A549 (cell line): ENCODE data around the gene HIVEP3. TPM values are rescaled to one million over a fixed set of nuclear protein-coding genes. Genes with fewer than 3 reads are reported as not detected.

Experiments
- ATAC-seq, 2 experiments: fragments of 200-7000 bp in 1 of 2; fragments of >200 bp in 1 of 2; cut with Nextera tagmentation in 1 of 2; cut with Tn5 transposase in 1 of 2; 3 replicates each; pipeline versions ENCODE4 v1.8.0 to v1.9.1; 2018 to 2020; ENCODE audit warnings: mild to moderate bottlenecking in 1 of 2, moderate library complexity in 1 of 2
- CTCF ChIA-PET: fragments of 300-600 bp; sonication (Branson Sonifier 250); formaldehyde crosslinking; extraction: SDS; loops from one replicate; lab custom pipeline; 2021; ENCODE audit warnings: antibody characterized with exemption, inconsistent platforms; lab: Yijun Ruan, JAX
- POLR2A ChIA-PET: fragments of 350-600 bp; formaldehyde crosslinking; extraction: SDS; loops from one replicate; lab custom pipeline; 2021; ENCODE audit warnings: antibody characterized with exemption, inconsistent platforms; lab: Yijun Ruan, JAX
- DNase-seq, 2 experiments: peaks; one replicate each; pipeline versions ENCODE4 v3.0.0 to v3.0.0-alpha.2; 2011 to 2016; ENCODE audit warnings: low read depth in 1 of 2, low spot score in 1 of 2
- FAIRE-seq: peaks from 2 replicates; lab custom pipeline; 2011; peaks lifted over from hg19 to GRCh38; lab: Jason Lieb, UNC
- H3K27ac ChIP-seq, 2 experiments: fragments of >200 bp; sonication (Bioruptor Twin); formaldehyde crosslinking; 3 replicates each; pipeline ENCODE4 v1.5.1; 2016 to 2017
- H3K4me1 ChIP-seq: fragments of >200 bp; sonication (Bioruptor Twin); formaldehyde crosslinking; 3 replicates; pipeline ENCODE4 v1.6.1; 2016
- H3K4me2 ChIP-seq: fragments of >200 bp; sonication (Bioruptor Twin); formaldehyde crosslinking; 3 replicates; pipeline ENCODE4 v1.6.1; 2016
- H3K4me3 ChIP-seq: fragments of >200 bp; sonication (Bioruptor Twin); formaldehyde crosslinking; 3 replicates; pipeline ENCODE4 v1.5.1; 2016
- H3K9me3 ChIP-seq: fragments of >200 bp; sonication (Bioruptor Twin); formaldehyde crosslinking; 3 replicates; pipeline ENCODE4 v1.6.1; 2016
- ATOH8 ChIP-seq: fragments of 250-450 bp; sonication (Bioruptor Pico); IDR thresholded peaks from 2 replicates; pipeline ENCODE4 v1.5.0; 2020; ENCODE audit warnings: low read depth, mild to moderate bottlenecking, moderate library complexity
- CBX2 ChIP-seq: fragments of 200-600 bp; sonication (generic); IDR thresholded peaks from 2 replicates; pipeline ENCODE4 v1.6.1; 2016; ENCODE audit warnings: low read depth, mild to moderate bottlenecking, borderline replicate concordance
- CEBPB ChIP-seq, 2 experiments: fragments of >200 bp in 1 of 2; sonication (Bioruptor Twin) in 1 of 2; formaldehyde crosslinking in 1 of 2; IDR thresholded peaks; 2 replicates each; pipeline ENCODE4 v1.6.1; 2012 to 2016
- CHD2 ChIP-seq: fragments of 150-350 bp; IDR thresholded peaks from 2 replicates; pipeline ENCODE4 v1.6.1; 2014; ENCODE audit warnings: low read length; ENCODE audit not compliant: partially characterized antibody
- EHF ChIP-seq: fragments of 250-450 bp; sonication (Bioruptor Pico); IDR thresholded peaks from 2 replicates; pipeline ENCODE4 v1.5.0; 2020; ENCODE audit warnings: mild to moderate bottlenecking
- FOSB ChIP-seq: fragments of 250-450 bp; sonication (Bioruptor Pico); IDR thresholded peaks from 2 replicates; pipeline ENCODE4 v1.5.0; 2020; ENCODE audit warnings: mild to moderate bottlenecking, moderate library complexity
- HDAC2 ChIP-seq: fragments of 200-600 bp; sonication (generic); IDR thresholded peaks from 2 replicates; pipeline ENCODE4 v1.6.1; 2016
- HEYL ChIP-seq: fragments of 250-450 bp; sonication (Bioruptor Pico); IDR thresholded peaks from 2 replicates; pipeline ENCODE4 v1.8.0; 2021; ENCODE audit warnings: mild to moderate bottlenecking, moderate library complexity
- JUN ChIP-seq, 2 experiments: fragments of >200 bp; sonication (Bioruptor Twin); formaldehyde crosslinking; IDR thresholded peaks; 2 replicates in 1 of 2; 3 replicates in 1 of 2; pipeline ENCODE4 v1.6.1; 2016 to 2017
- MAX ChIP-seq: IDR thresholded peaks from 2 replicates; pipeline ENCODE4 v1.6.1; 2012
- NFE2L2 ChIP-seq: fragments of 150-350 bp; conservative IDR thresholded peaks from 2 replicates; pipeline ENCODE4 v1.6.1; 2014; ENCODE audit warnings: low read length
- NPAS2 ChIP-seq: fragments of 250-450 bp; sonication (Bioruptor Pico); IDR thresholded peaks from 2 replicates; pipeline ENCODE4 v1.8.0; 2022; ENCODE audit warnings: mild to moderate bottlenecking, moderate library complexity, borderline replicate concordance
- NR3C1 ChIP-seq: fragments of >200 bp; sonication (Bioruptor Twin); formaldehyde crosslinking; IDR thresholded peaks from 3 replicates; pipeline ENCODE4 v1.6.1; 2017
- PBX3 ChIP-seq: IDR thresholded peaks from 2 replicates; pipeline ENCODE4 v1.6.1; 2012
- POLR2AphosphoS2 ChIP-seq: conservative IDR thresholded peaks from 2 replicates; pipeline ENCODE4 v1.6.1; 2012; ENCODE audit warnings: low read length, improper control_type of control experiment, inconsistent platforms
- RAD21 ChIP-seq, 2 experiments: fragments of >200 bp in 1 of 2; sonication (Bioruptor Twin) in 1 of 2; formaldehyde crosslinking in 1 of 2; IDR thresholded peaks in 1 of 2; conservative IDR thresholded peaks in 1 of 2; 2 replicates in 1 of 2; 3 replicates in 1 of 2; pipeline ENCODE4 v1.6.1; 2012 to 2018; ENCODE audit warnings: inconsistent platforms in 1 of 2
- RARB ChIP-seq: fragments of 250-450 bp; sonication (Bioruptor Pico); IDR thresholded peaks from 2 replicates; pipeline ENCODE4 v1.8.0; 2021; ENCODE audit warnings: mild to moderate bottlenecking, moderate library complexity
- RCOR1 ChIP-seq: fragments of 150-350 bp; IDR thresholded peaks from 2 replicates; pipeline ENCODE4 v1.6.1; 2014; ENCODE audit warnings: antibody characterized with exemption, low read length, low read depth
- REST ChIP-seq: fragments of 200-600 bp; sonication (generic); IDR thresholded peaks from 2 replicates; pipeline ENCODE4 v1.6.1; 2016; ENCODE audit warnings: antibody characterized with exemption, mild to moderate bottlenecking, moderate library complexity
- TFCP2L1 ChIP-seq: fragments of 250-450 bp; sonication (Bioruptor Pico); IDR thresholded peaks from 2 replicates; pipeline ENCODE4 v1.5.0; 2021; ENCODE audit warnings: mild to moderate bottlenecking
- TP53 ChIP-seq: fragments of 250-450 bp; sonication (Bioruptor Pico); IDR thresholded peaks from 2 replicates; pipeline ENCODE4 v1.5.0; 2021; ENCODE audit warnings: mild to moderate bottlenecking, moderate library complexity
- ZFP36 ChIP-seq: fragments of 450-650 bp; IDR thresholded peaks from 2 replicates; pipeline ENCODE4 v1.6.1; 2014; ENCODE audit warnings: borderline replicate concordance; ENCODE audit not compliant: partially characterized antibody
- ZNF302 ChIP-seq: fragments of 250-450 bp; sonication (Bioruptor Pico); IDR thresholded peaks from 2 replicates; pipeline ENCODE4 v1.9.0; 2021; ENCODE audit warnings: inconsistent platforms, mild to moderate bottlenecking, moderate library complexity
- WGBS: methylation state at CpG from one replicate; pipeline ENCODE4 v1.1.6; 2017; ENCODE audit errors: missing lambda C conversion rate; 5-methylcytosine and 5-hydroxymethylcytosine counted together
- polyA plus RNA-seq, 4 experiments: library from polyadenylated mRNA; depleted of rRNA in 3 of 4; stranded (reverse); fragments of >200 nt; fragmentation: RNase III in 1 of 4; extraction: RNeasy Plus Mini Kit Qiagen cat#74134 plus additional on column Dnase treatment in 1 of 4; gene quantifications; 2 replicates in 3 of 4; 3 replicates in 1 of 4; pipeline ENCODE4 v1.2.3, GENCODE V29; 2011 to 2017
- TF ChIP-seq, protein P1 (sequence below): fragments of >200 bp; sonication (Bioruptor Twin); formaldehyde crosslinking; IDR thresholded peaks from 3 replicates; pipeline ENCODE4 v1.6.1; 2016
- TF ChIP-seq, protein P2 (sequence below): IDR thresholded peaks from 2 replicates; pipeline ENCODE4 v1.6.1; 2012; ENCODE audit warnings: low read depth, borderline replicate concordance

Gene HIVEP3
- polyA plus RNA-seq, 2 of the 4 experiments (the other 2 are of a cell fraction): 1.5 to 2.0 TPM

DNA sequence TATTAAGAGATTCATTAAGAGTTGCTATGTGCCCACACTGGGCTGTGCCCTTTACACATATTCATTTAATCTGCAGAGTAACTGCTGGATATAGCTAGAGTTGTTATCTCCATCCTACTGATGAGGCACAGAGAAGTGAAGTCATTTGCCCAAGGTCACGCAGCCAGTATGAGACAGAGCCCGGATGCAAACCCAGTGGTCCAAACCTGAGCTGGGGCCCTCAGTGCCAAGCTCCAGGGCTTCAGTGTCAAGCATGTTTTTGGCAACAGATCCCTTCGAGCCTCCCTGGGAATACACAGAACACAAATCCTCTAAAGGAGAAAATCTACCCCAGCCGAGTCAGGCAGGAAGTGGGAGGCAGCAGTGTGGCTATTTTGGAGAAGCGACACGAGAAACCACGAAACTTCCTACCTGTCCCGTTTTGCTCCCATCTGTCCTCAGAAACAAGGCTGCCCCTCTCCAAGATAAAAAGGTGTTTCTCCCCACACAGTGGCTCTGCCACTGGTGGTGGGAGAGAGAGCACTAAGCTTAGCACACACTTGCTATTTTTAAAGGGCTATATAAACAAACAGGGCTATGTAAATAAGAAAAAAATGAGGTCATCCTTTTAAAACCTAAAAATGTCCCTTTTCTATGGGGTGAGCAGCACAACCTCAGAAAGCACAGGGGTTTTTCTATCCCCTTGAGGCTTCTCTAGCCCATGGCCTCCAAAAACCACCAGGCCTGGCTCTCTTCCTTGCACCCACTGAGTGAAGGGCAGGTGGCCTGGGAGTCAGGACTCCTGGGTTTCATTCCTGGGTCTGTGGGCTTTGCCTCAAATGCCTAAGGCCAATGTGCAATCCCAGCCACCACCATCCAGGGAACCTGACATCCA is 295.6 kb downstream of the HIVEP3 start:
- ChIA-PET POLR2A (no interaction called here), CTCF (interaction anchor here (0.6 kb wide), 1 partner anchor 43 kb away, joined by 3 read pairs; no protein-coding TSS in a partner anchor)
- H3K4me3 ChIP-seq: no peak overlapping the region
- no peak for TF ChIP-seq FOSB (CRISPR knock-in tag)
- TF ChIP-seq TFCP2L1 (CRISPR knock-in tag): no peak
- TF ChIP-seq RAD21 (conservative IDR thresholded peaks at IDR 0.05 in 1 of 2, IDR thresholded peaks at IDR 0.05 in 1 of 2): no peak
- TF ChIP-seq ZNF302 (CRISPR knock-in tag): no peak
- TF ChIP-seq, protein P1, sequence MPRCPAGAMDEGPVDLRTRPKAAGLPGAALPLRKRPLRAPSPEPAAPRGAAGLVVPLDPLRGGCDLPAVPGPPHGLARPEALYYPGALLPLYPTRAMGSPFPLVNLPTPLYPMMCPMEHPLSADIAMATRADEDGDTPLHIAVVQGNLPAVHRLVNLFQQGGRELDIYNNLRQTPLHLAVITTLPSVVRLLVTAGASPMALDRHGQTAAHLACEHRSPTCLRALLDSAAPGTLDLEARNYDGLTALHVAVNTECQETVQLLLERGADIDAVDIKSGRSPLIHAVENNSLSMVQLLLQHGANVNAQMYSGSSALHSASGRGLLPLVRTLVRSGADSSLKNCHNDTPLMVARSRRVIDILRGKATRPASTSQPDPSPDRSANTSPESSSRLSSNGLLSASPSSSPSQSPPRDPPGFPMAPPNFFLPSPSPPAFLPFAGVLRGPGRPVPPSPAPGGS: no peak
- no peak for TF ChIP-seq JUN (IDR thresholded peaks at IDR 0.05)
- TF ChIP-seq CEBPB (IDR thresholded peaks at IDR 0.05): no peak
- TF ChIP-seq NFE2L2: no peak
- TF ChIP-seq HEYL: no peak
- TF ChIP-seq REST: no peak
- TF ChIP-seq CBX2: no peak
- TF ChIP-seq EHF (CRISPR knock-in tag): no peak
- TF ChIP-seq, all 56 proteins: peak for 0
- WGBS: 72% methylated on average over 8 of the region's 8 CpGs
- no peak overlapping the region for H3K4me2 ChIP-seq
- no peak for DNase-seq
- no peak overlapping the region for H3K27ac ChIP-seq
- H3K4me1 ChIP-seq: 0 out of 3 replicates have a peak, but pooled peaks cover 9% of the 10 kb centered on the region
- ATAC-seq: no peak
- FAIRE-seq: no peak
- H3K9me3 ChIP-seq: no peaks in the 10 kb centered on the region

DNA sequence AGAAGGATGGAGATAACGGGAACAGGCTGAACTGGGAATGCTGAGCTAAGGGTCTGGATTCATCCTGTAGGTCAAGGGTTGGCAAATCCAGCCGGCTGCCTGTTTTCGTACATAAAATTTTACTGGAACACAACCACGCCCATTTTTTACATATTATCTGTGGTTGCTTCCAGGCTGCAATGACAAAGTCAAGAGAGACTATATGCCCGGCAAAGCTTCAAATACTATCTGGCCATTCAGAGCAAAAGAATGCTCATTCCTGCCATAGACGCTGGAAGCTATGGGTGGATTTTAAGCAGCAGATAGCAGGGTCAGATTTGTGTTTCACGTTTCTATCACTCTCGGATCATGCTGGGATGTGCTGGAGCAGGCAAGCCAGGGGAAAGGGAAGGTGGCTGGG is 296.3 kb downstream of the HIVEP3 start:
- Histone ChIP-seq H3K4me1 (0 out of 3 replicates have a peak, but pooled peaks cover 9% of the 10 kb centered on the region), H3K9me3 (no peaks in the 10 kb centered on the region), H3K27ac (no peak overlapping the region), H3K4me3 (no peak overlapping the region), H3K4me2 (no peak overlapping the region)
- ATAC-seq (no peak), FAIRE-seq (no peak), DNase-seq (no peak)
- ChIA-PET POLR2A (no interaction called here), CTCF (no interaction called here)
- WGBS: 69% methylated on average over 8 of the region's 8 CpGs
- TF ChIP-seq MAX (no peak), CHD2 (no peak), ATOH8 (CRISPR knock-in tag) (no peak), HDAC2 (no peak), REST (no peak), RARB (CRISPR knock-in tag) (no peak), PBX3 (no peak), NPAS2 (CRISPR knock-in tag) (no peak), RCOR1 (no peak), ZFP36 (no peak), NR3C1 (no peak), POLR2AphosphoS2 (no peak), TP53 (CRISPR knock-in tag) (no peak), JUN (IDR thresholded peaks at IDR 0.05) (no peak)
- TF ChIP-seq, protein P2, sequence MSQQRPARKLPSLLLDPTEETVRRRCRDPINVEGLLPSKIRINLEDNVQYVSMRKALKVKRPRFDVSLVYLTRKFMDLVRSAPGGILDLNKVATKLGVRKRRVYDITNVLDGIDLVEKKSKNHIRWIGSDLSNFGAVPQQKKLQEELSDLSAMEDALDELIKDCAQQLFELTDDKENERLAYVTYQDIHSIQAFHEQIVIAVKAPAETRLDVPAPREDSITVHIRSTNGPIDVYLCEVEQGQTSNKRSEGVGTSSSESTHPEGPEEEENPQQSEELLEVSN: no peak
